HEK293 (cell line): ENCODE measurements around the gene LYST.

ENCODE experiments used
- CTCF ChIP-seq: fragments of 450-650 bp; formaldehyde crosslinking; IDR thresholded peaks from 2 replicates; pipeline ENCODE4 v1.5.1; 2016; ENCODE audit warnings: missing biosample characterization, missing genetic modification characterization
- KLF16 ChIP-seq: fragments of 450-650 bp; formaldehyde crosslinking; IDR thresholded peaks from 2 replicates; pipeline ENCODE4 v1.5.1; 2017; ENCODE audit warnings: missing biosample characterization, missing genetic modification characterization
- MYNN ChIP-seq: fragments of 450-650 bp; formaldehyde crosslinking; IDR thresholded peaks from 2 replicates; pipeline ENCODE4 v1.5.1; 2016; ENCODE audit warnings: missing biosample characterization, missing genetic modification characterization, borderline replicate concordance
- PBX3 ChIP-seq: sonication (generic); formaldehyde crosslinking; IDR thresholded peaks from 2 replicates; pipeline ENCODE4 v1.8.1; 2022; ENCODE audit warnings: mild to moderate bottlenecking, moderate library complexity, missing genetic modification reagents
- YY1 ChIP-seq: fragments of 450-650 bp; formaldehyde crosslinking; IDR thresholded peaks from 2 replicates; pipeline ENCODE4 v1.5.1; 2018; ENCODE audit warnings: missing biosample characterization, missing genetic modification characterization
- ZBTB8A ChIP-seq: fragments of 450-650 bp; formaldehyde crosslinking; IDR thresholded peaks from 2 replicates; pipeline ENCODE4 v1.5.1; 2016; ENCODE audit warnings: missing biosample characterization, missing genetic modification characterization
- ZNF121 ChIP-seq: fragments of 450-650 bp; formaldehyde crosslinking; IDR thresholded peaks from 2 replicates; pipeline ENCODE4 v1.5.1; 2016; ENCODE audit warnings: missing biosample characterization, missing genetic modification characterization
- ZNF791 ChIP-seq: fragments of 450-650 bp; formaldehyde crosslinking; IDR thresholded peaks from 2 replicates; pipeline ENCODE4 v1.5.1; 2016; ENCODE audit warnings: missing biosample characterization, missing genetic modification characterization

GRCh38 chr1:235651170-235651806 is 215.4 kb downstream of the LYST start:
- TF ChIP-seq MYNN (tag by site-specific recombination): no peak
- no peak for TF ChIP-seq CTCF
- TF ChIP-seq ZBTB8A (tag by site-specific recombination): no peak
- no peak for TF ChIP-seq ZNF791 (tag by site-specific recombination)
- no peak for TF ChIP-seq YY1 (tag by site-specific recombination)
- TF ChIP-seq ZNF121: no peak
- TF ChIP-seq KLF16: no peak
- no peak for TF ChIP-seq PBX3 (CRISPR knock-in tag)
